AG20443 (cell line): ENCODE data around the gene SSBP3.

Source experiments
- DNase-seq: peaks from one replicate; pipeline ENCODE4 v3.0.0; 2012; ENCODE audit warnings: low spot score, mixed read lengths

The SSBP3 gene

DNA sequence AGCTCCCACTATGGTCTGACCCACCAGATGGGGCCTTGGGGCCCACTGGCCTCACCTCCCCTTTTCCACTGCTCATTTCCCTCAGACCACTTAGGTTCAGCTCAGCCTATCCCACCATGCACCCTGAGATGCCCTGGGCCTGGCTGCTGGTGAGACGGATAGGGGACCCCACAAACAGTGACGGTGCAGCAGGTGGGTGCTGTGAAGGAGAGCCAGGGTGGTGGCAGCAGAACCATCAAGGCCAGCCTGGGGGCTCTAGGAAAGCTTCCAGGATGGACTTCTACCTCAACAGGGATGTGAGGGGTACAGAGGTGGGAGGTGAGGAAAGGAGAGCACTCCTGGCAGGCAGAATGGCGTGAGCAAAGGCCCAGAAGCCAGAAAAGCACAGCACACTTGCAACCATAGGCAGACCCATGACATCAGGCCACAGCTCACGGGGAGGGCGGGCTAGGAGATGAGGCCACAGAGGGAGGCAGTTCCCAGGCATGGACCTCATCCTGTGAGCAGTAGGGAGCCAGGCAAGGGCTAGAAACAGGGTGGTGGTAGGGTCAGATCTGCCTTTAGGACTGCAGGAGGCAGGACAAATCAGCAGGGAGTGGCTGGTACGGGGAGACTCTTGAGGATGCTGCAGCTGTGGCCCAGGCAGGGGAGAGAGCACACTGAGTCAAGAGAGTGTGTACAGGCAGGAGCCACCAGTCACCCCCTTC, 229.4 kb downstream of the SSBP3 start:
- no peak for DNase-seq
